Fibroblast of pulmonary artery (primary cell): Measurements from ENCODE around the gene TSEN54.

Experiments used
- DNase-seq: peaks from one replicate; pipeline ENCODE4 v3.0.0-alpha.2; 2010; ENCODE audit warnings: low read depth
- H3K4me3 ChIP-seq: replicated peaks from 2 replicates; pipeline ENCODE4 v1.5.1; 2011; ENCODE audit warnings: low read depth, mild to moderate bottlenecking, control low read depth, low read length, moderate library complexity
- TF ChIP-seq, protein P1 (sequence below): IDR thresholded peaks from 2 replicates; pipeline ENCODE4 v1.5.1; 2011; ENCODE audit warnings: mild to moderate bottlenecking, control low read depth, low read length, inconsistent platforms; ENCODE audit errors: missing control alignments

TSEN54 gene

GRCh38 chr17:75544250-75544649 lies 27.9 kb downstream of the TSEN54 start:
- no peak for DNase-seq
- no peak overlapping the region for H3K4me3 ChIP-seq
- TF ChIP-seq, protein P1, sequence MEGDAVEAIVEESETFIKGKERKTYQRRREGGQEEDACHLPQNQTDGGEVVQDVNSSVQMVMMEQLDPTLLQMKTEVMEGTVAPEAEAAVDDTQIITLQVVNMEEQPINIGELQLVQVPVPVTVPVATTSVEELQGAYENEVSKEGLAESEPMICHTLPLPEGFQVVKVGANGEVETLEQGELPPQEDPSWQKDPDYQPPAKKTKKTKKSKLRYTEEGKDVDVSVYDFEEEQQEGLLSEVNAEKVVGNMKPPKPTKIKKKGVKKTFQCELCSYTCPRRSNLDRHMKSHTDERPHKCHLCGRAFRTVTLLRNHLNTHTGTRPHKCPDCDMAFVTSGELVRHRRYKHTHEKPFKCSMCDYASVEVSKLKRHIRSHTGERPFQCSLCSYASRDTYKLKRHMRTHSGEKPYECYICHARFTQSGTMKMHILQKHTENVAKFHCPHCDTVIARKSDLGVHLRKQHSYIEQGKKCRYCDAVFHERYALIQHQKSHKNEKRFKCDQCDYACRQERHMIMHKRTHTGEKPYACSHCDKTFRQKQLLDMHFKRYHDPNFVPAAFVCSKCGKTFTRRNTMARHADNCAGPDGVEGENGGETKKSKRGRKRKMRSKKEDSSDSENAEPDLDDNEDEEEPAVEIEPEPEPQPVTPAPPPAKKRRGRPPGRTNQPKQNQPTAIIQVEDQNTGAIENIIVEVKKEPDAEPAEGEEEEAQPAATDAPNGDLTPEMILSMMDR: no peak

DNA sequence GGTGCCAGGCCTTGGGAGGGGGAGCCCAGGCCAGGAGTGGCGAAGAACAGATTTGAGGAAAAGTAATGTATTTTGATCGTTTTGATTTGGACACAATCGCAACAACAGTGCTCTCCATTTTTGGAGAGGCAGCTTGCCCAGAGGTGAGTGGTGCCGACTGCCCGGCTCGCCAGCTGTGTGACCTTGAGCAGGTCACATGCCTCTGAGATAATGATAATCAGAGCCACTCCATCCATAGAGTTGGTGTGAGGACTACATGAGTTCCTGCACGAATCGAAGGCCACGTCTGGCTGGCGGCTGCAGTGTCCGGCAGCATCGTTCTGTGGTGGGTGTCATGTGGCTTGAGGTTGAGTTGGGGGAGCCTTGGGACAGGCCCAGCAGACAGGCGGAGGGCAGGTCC lies 29.9 kb downstream of the TSEN54 start:
- no peak overlapping the region for H3K4me3 ChIP-seq
- TF ChIP-seq, protein P1: no peak
- DNase-seq: no peak

DNA sequence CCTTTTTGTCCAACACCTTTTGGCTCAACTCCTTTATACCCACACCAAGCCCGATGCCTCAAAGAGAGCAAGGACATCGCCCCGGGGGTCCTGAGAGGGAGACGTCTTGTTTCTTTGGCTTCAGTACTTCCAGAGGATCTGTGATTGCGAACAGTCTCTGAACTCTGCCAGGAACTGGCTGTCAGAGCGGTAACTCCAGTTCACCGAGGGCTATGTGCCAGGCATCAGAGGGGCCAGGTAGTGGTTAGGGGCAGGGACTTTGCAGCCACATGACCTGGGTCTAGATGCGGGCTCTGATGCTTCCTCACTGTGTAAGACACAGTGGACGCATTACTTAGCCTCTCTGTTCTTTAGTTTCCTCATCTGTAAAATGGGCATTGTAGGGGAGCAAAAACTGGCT lies 30.8 kb downstream of the TSEN54 start:
- DNase-seq: no peak
- no peak overlapping the region for H3K4me3 ChIP-seq
- TF ChIP-seq, protein P1: no peak

- DNase-seq: no peak
- TF ChIP-seq, protein P1: no peak
- H3K4me3 ChIP-seq: no peak overlapping the region
Observed at GRCh38 chr17:75548813-75549212, 32.5 kb downstream of the TSEN54 start.

DNA sequence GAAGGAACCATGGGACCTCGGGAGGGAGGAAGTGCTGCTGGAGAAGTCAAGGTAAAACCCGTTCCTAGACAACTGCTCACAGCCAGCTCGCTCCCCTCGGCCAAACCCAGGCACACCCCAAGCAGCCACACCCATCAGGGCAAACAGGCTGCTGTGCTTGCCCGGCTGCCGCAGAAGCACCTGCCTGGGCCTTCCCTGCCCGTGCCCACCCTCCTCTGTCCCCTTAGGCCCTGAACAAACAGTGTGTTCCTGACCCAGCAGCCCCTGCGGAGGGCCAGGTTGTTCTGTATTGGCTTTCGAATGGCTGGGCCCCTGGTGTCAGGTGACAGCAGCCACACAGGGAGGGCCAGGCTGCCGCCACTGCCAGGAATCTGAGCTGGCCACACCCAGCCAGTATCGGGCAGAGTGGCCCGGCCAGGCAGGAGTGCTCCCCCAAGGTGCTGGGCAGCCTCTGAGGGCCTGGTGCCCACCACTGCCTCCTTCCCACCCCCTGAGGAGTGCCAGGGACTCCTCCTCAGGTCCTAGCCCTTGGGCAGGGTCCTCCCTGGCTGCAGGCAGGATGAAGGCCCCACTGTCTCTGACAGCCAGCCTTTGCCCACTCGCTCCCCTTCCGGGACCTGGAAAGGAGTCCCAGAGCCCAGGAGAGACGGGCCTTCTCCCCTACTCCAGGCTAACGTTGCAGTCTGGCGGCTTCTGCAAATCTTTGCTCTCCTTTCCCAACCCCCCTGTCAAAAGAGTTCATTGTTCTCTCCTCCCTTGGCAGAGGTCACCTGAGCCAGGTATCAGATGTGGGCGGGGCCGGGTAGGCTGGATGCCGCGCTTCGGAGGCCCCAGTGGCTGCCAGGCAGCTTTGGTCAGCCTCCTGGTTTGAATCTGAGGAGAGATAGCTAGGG lies 33.2 kb downstream of the TSEN54 start:
- no peak overlapping the region for H3K4me3 ChIP-seq
- no peak for DNase-seq
- TF ChIP-seq, protein P1: no peak

- no peak overlapping the region for H3K4me3 ChIP-seq
- no peak for DNase-seq
- TF ChIP-seq, protein P1: no peak
Observed at GRCh38 chr17:75550139-75550465, 33.8 kb downstream of the TSEN54 start.

- no peak for DNase-seq
- TF ChIP-seq, protein P1: no peak
- no peak overlapping the region for H3K4me3 ChIP-seq
Observed at GRCh38 chr17:75551266-75551665, 34.9 kb downstream of the TSEN54 start.
